ENCODE measurements around the gene TGFBR3L. TPM values are rescaled to one million over a fixed set of nuclear protein-coding genes. Genes with fewer than 3 reads are reported as not detected.
A peak's percentile ranks its signal among the peaks of the same experiment; 100 is the strongest.

The TGFBR3L gene
- total and polyA plus RNA-seq, 2 of the 13 experiments (the other 11 are each of a cell fraction or from before 2014, with no cell fraction given): 0.20 to 1.0 TPM

GRCh38 chr19:7918615-7919421 is 4.2 kb downstream of the TGFBR3L start (continued):
- TF ChIP-seq BHLHE40 (IDR thresholded peaks at IDR 0.05; ENCODE audit: low read length) (no peak), TRIM24 (CRISPR knock-in tag; IDR thresholded peaks at IDR 0.05) (no peak), GMEB2 (CRISPR knock-in tag; IDR thresholded peaks at IDR 0.05; ENCODE audit: low read depth) (no peak), SMAD3 (CRISPR knock-in tag; IDR thresholded peaks at IDR 0.05) (no peak), DNMT1 (CRISPR knock-in tag; IDR thresholded peaks at IDR 0.05) (no peak), ZNF777 (CRISPR knock-in tag; IDR thresholded peaks at IDR 0.05) (no peak), PCBP2 (optimal IDR thresholded peaks at IDR 0.05; ENCODE audit: low read depth, low read length, poor library complexity, severe bottlenecking) (no peak), ZBTB21 (CRISPR knock-in tag; IDR thresholded peaks at IDR 0.05) (no peak), CBX2 (IDR thresholded peaks at IDR 0.05; ENCODE audit: low read depth, low read length) (no peak), CBX2 (CRISPR knock-in tag; IDR thresholded peaks at IDR 0.05; ENCODE audit: low read depth) (no peak), ZBTB26 (CRISPR knock-in tag; IDR thresholded peaks at IDR 0.05; ENCODE audit: borderline replicate concordance) (no peak), REL (CRISPR knock-in tag; conservative IDR thresholded peaks at IDR 0.05) (no peak), ZNF747 (CRISPR knock-in tag; IDR thresholded peaks at IDR 0.05; ENCODE audit: borderline replicate concordance) (0 out of 2 replicates have a peak, but pooled peaks have one; percentile 57)
- TF ChIP-seq, protein P1, sequence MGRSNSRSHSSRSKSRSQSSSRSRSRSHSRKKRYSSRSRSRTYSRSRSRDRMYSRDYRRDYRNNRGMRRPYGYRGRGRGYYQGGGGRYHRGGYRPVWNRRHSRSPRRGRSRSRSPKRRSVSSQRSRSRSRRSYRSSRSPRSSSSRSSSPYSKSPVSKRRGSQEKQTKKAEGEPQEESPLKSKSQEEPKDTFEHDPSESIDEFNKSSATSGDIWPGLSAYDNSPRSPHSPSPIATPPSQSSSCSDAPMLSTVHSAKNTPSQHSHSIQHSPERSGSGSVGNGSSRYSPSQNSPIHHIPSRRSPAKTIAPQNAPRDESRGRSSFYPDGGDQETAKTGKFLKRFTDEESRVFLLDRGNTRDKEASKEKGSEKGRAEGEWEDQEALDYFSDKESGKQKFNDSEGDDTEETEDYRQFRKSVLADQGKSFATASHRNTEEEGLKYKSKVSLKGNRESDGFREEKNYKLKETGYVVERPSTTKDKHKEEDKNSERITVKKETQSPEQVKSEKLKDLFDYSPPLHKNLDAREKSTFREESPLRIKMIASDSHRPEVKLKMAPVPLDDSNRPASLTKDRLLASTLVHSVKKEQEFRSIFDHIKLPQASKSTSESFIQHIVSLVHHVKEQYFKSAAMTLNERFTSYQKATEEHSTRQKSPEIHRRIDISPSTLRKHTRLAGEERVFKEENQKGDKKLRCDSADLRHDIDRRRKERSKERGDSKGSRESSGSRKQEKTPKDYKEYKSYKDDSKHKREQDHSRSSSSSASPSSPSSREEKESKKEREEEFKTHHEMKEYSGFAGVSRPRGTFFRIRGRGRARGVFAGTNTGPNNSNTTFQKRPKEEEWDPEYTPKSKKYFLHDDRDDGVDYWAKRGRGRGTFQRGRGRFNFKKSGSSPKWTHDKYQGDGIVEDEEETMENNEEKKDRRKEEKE (IDR thresholded peaks at IDR 0.05): no peak
- TF ChIP-seq, protein P2, sequence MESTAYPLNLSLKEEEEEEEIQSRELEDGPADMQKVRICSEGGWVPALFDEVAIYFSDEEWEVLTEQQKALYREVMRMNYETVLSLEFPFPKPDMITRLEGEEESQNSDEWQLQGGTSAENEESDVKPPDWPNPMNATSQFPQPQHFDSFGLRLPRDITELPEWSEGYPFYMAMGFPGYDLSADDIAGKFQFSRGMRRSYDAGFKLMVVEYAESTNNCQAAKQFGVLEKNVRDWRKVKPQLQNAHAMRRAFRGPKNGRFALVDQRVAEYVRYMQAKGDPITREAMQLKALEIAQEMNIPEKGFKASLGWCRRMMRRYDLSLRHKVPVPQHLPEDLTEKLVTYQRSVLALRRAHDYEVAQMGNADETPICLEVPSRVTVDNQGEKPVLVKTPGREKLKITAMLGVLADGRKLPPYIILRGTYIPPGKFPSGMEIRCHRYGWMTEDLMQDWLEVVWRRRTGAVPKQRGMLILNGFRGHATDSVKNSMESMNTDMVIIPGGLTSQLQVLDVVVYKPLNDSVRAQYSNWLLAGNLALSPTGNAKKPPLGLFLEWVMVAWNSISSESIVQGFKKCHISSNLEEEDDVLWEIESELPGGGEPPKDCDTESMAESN (CRISPR knock-in tag; conservative IDR thresholded peaks at IDR 0.05): no peak; the same call in 1 of the 2 replicates
- TF ChIP-seq, protein P3, sequence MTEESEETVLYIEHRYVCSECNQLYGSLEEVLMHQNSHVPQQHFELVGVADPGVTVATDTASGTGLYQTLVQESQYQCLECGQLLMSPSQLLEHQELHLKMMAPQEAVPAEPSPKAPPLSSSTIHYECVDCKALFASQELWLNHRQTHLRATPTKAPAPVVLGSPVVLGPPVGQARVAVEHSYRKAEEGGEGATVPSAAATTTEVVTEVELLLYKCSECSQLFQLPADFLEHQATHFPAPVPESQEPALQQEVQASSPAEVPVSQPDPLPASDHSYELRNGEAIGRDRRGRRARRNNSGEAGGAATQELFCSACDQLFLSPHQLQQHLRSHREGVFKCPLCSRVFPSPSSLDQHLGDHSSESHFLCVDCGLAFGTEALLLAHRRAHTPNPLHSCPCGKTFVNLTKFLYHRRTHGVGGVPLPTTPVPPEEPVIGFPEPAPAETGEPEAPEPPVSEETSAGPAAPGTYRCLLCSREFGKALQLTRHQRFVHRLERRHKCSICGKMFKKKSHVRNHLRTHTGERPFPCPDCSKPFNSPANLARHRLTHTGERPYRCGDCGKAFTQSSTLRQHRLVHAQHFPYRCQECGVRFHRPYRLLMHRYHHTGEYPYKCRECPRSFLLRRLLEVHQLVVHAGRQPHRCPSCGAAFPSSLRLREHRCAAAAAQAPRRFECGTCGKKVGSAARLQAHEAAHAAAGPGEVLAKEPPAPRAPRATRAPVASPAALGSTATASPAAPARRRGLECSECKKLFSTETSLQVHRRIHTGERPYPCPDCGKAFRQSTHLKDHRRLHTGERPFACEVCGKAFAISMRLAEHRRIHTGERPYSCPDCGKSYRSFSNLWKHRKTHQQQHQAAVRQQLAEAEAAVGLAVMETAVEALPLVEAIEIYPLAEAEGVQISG (CRISPR knock-in tag; IDR thresholded peaks at IDR 0.05): peak; percentile 58

All from HepG2 (cell line).